ENCODE results near the gene IFIH1. TPM values are rescaled to one million over a fixed set of nuclear protein-coding genes. Genes with fewer than 3 reads are reported as not detected.

IFIH1 gene
- total and polyA plus RNA-seq, 12 donors: 7.8 to 25.6 (median 15.2) TPM

DNA sequence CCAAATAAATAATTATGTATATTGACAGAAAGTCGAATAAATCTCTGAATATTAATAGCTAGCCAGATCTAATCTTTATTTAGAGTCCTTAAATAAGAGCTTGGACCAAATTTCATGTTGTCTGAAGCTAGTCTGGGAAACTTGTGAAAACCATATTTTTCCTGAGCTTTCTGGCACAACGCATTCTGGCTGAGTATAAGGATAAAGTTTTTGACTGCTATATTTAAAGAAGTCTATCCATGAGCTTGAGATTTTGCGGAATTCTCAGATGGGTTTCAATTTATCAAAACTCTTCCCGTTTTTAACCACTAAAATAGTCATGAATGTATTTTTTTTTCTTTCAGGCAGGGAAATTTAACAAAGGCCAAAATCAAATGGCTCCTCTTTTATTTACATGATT lies 99.1 kb downstream of the IFIH1 start:
- TF ChIP-seq, protein P1, sequence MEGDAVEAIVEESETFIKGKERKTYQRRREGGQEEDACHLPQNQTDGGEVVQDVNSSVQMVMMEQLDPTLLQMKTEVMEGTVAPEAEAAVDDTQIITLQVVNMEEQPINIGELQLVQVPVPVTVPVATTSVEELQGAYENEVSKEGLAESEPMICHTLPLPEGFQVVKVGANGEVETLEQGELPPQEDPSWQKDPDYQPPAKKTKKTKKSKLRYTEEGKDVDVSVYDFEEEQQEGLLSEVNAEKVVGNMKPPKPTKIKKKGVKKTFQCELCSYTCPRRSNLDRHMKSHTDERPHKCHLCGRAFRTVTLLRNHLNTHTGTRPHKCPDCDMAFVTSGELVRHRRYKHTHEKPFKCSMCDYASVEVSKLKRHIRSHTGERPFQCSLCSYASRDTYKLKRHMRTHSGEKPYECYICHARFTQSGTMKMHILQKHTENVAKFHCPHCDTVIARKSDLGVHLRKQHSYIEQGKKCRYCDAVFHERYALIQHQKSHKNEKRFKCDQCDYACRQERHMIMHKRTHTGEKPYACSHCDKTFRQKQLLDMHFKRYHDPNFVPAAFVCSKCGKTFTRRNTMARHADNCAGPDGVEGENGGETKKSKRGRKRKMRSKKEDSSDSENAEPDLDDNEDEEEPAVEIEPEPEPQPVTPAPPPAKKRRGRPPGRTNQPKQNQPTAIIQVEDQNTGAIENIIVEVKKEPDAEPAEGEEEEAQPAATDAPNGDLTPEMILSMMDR (IDR thresholded peaks at IDR 0.05): no peak
- no peak for TF ChIP-seq POLR2A (IDR thresholded peaks at IDR 0.05)
- Histone ChIP-seq H3K36me3 (replicated peaks in 1 of 2) (no peaks in the 10 kb centered on the region), H3K27ac (no peak overlapping the region), H3K4me3 (no peak overlapping the region), H3K4me1 (replicated peaks in 1 of 2) (no peaks in the 10 kb centered on the region), H3K27me3 (no peaks in the 10 kb centered on the region), H3K9me3 (replicated peaks in 1 of 3) (no peaks in the 10 kb centered on the region)
- 74 to 79% (median 76%) methylated on average over 4 of the region's 4 CpGs for WGBS, 4 donors
- DNase-seq: no peak
- intact Hi-C loops (cut with DNase I): no loop called here

DNA sequence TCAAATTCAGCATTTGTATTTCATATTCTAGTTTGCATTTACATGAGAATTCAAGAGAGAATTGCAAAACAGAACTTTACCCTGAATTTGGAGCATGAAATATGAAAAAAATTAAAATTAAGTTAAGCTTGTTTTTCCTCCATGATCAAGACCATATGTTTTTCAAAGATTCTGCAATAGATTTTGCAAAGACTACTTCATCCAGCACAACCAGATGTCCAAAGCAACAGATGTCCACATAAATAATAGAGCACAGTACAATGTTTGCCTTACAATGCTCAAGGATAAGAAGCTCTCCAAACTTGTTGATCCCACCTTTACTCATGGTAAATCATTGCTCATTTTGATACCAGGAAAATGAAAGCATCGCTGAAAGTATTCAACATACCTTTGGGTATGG lies 100.9 kb downstream of the IFIH1 start:
- intact Hi-C loops (cut with DNase I): no loop called here
- DNase-seq: no peak
- H3K27ac ChIP-seq: no peak overlapping the region
- H3K4me3 ChIP-seq: no peak overlapping the region
- WGBS, 4 donors: 79 to 93% (median 88%) methylated on average over 1 of the region's 1 CpG
- H3K36me3 ChIP-seq (replicated peaks in 1 of 2): no peaks in the 10 kb centered on the region
- H3K9me3 ChIP-seq (replicated peaks in 1 of 3): no peaks in the 10 kb centered on the region
- no peaks in the 10 kb centered on the region for H3K27me3 ChIP-seq
- TF ChIP-seq, protein P1 (IDR thresholded peaks at IDR 0.05): no peak
- no peak for TF ChIP-seq POLR2A (IDR thresholded peaks at IDR 0.05)
- H3K4me1 ChIP-seq (replicated peaks in 1 of 2): no peaks in the 10 kb centered on the region

Other genes starting within 250 kb of the IFIH1 start
- gene DPP4, start 244.5 kb downstream of the IFIH1 start, total RNA-seq: 10 to 100 TPM in 4 of 9 donors, 1 to 10 TPM in 5; 1.9 to 49.2 (median 8.0) TPM
- gene DPP4, start 244.5 kb downstream of the IFIH1 start, polyA plus RNA-seq: 1 to 10 TPM in 1 of 3 donors, under 1 TPM in 2; 0.72 to 8.0 (median 0.77) TPM
- under 1 TPM in 1 of 9 donors, not detected in 8; 0.22 TPM for gene GCG, start 166.4 kb downstream of the IFIH1 start, total RNA-seq
- under 1 TPM in 1 of 3 donors, not detected in 2; 0.51 TPM for gene GCG, start 166.4 kb downstream of the IFIH1 start, polyA plus RNA-seq
- 1 to 10 TPM in 2 of 9 donors, under 1 TPM in 6, not detected in 1; 0.18 to 6.0 (median 0.50) TPM for gene FAP, start 75.2 kb downstream of the IFIH1 start, total RNA-seq
- 1 to 10 TPM in 2 of 3 donors, under 1 TPM in 1; 0.64 to 2.5 (median 1.4) TPM for gene FAP, start 75.2 kb downstream of the IFIH1 start, polyA plus RNA-seq
- 10 to 100 TPM in 8 of 9 donors, 1 to 10 TPM in 1; 3.4 to 33.9 (median 23.4) TPM for gene GCA, start 25.4 kb upstream of the IFIH1 start, total RNA-seq
- gene GCA, start 25.4 kb upstream of the IFIH1 start, polyA plus RNA-seq: 10 to 100 TPM; 11.8 to 18.7 (median 12.9) TPM